Middle frontal gyrus (tissue), 1 donor: ENCODE data around the gene NT5DC3.
"Not testable (repeated sequence)": the region's sequence is repeated elsewhere in the genome, so short reads cannot be mapped to it uniquely, and the experiment has no call there.

Experiments
- DNase-seq: peaks from one replicate; pipeline ENCODE4 v3.0.0-alpha.2; 2015; ENCODE audit warnings: low spot score; ENCODE audit errors: extremely low spot score

The NT5DC3 gene

GRCh38 chr12:103855896-103856657 lies 15.0 kb upstream of the NT5DC3 start:
- no peak for DNase-seq

DNA sequence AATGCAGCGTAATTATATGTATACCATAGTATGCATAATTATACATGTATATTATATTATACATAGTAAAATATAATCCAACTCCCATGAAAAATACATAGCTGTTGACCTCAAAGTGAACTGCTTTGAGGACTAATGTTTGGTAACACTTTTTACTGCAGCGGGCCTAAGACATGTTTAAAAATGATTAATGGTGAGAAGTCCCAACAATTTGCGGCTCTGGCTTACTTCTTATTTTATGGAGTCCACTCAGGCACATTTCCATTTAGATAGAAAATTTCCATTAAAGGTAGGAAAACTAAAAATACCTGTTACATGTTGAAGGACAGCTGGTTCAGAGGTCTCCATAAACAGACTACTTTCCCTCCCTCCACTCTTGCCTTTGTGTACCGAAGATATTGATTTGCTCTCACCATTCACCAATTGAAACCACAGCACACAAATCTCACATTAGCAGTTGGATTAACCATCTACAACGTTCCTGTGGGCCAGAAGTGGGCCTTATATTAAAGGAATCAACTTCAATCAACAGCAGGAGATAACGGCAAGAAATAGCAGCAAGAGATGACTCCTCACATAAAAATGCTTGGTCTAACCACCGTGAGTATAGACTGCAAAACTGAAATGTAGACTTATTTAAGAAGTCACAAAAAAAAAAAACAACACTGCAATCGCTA lies 14.1 kb upstream of the NT5DC3 start:
- DNase-seq, result no peak

DNA sequence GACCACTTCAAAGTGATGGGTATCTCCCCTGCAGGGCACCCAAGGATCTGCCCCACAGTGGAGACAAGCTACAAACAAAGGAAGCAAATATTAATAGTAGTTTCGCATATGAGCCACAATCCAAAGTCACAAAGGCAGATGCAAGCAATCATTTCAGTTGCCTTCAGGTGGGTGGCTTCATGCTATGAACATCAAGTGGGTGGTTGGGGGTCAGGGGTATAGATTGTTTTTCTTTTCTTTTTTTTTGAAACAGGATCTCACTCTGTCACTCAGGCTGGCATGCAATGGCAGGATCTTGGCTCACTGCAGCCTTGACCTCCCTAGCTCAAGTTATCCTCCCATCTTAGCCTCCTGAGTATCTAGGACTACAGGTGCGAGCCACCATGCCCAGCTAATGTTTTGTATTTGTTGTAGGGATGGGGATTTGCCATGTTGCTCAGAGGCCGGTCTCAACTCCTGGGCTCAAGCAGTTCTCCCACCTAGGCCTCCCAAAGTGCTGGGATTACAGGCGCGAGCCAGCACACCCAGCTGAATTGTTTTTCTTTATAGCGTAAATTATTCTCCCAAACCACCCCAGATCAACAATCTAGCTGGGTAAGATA lies 13.4 kb upstream of the NT5DC3 start:
- DNase-seq, result no peak

DNA sequence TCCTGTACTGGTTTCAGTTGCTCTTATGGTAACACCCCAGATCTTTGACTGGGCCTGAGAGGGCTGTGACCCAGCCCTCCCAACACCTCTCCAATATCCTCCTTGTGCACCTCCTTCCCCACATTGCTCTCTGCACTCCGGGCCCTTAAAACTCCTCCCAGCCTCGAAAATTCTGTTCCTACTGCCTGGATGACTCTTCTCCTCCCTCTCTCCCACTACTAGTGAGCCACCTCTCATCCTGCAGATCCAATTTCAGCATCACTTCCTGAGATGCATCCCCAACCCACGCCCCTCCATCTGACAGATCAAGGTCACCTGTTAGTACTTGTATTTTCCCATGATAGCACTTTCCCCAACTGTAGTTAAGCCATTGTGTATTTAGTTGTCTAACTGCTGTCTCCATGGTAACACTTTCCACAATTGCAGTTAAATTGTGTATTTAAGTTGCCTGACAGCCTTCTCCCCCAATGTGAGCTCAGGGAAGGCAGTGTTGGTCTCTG lies 11.5 kb upstream of the NT5DC3 start:
- DNase-seq, result no peak

DNA sequence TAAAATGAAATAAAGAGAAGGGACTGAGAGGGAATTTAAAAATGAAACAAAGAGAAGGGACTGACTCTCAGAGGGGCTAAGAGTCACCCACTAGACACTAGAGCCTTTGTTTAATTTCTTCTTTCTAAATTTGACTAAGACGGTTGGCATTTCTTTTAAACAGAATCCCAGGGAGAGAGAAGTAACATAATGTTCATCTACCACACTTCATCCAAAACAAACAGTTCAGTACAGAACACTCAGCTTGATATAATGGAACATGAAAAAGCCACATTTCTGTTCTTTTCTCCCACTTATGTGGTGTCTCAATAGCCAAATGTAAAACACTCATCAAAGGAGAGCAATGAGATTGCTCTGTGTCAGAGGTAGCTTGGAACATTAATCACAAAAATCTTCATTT lies 10.1 kb upstream of the NT5DC3 start:
- DNase-seq, result no peak

DNA sequence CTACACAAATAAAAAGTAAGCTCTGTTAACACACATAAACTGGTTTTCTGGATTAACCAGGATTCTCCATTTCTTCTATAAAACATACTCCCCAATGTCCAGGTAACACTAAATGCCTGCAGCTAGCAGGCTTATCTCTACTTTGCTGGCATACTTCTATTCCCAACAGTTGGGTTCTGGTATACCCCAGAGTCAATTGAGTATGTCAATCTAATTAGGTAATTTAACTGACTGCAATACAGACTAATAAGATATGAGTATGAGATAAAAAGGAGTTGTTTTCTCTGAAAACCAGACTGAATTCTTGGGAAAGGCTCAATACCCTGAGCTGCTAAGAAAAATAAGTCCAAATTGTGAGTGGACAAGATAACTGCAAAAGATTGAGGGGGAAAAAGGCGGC lies 9.4 kb upstream of the NT5DC3 start:
- DNase-seq, result no peak

- DNase-seq, result no peak
These were observed 8.0 kb upstream of the NT5DC3 start for GRCh38 chr12:103848917-103849491.

GRCh38 chr12:103848143-103848542 lies 7.1 kb upstream of the NT5DC3 start:
- no peak for DNase-seq

- DNase-seq, result no peak
These were observed 5.4 kb upstream of the NT5DC3 start for GRCh38 chr12:103846415-103846814.

GRCh38 chr12:103844305-103844704 lies 3.3 kb upstream of the NT5DC3 start:
- no peak for DNase-seq

DNA sequence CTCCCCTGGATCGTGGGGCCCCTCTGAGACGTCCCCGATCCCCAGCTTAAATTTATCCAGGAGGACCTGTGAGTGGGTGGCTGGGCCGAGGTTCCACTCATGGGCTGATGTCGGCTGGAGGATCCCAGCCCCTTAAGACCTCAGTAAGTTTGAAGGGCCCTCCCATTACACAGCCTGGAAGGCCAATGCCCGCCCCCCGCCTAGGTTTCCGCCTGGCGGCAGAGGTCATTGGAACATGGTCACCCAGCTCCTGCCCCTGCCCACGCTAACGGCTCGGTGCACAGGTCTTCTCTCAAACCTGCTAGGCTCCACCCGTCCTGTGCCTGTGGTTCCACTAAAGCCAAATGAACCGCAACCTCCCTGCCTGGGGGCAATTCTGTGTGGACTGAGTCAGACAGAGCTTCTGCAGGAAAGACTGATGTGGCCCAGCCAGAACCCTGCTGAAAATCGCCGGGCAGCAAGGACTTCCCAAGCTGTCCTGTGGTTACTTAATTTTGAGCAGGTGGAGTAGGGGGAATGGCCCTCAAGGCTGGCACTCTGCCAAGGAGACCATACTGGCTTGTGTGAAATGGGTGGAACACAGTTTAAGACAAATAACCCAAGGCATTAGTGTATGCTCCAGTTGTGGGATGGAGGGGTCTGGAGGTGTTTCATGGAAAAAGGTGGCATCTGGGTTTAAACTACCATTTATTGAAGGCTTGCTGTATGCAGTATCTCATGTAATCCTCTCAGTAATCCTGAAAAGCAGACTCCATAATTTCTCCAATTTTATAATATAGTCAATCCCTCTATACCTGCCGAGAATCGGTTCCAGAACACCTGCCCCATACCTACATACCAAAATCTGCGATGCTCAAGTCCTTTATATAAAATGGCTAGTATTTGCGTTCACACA lies 903 bp upstream of the NT5DC3 start:
- no peak for DNase-seq

DNA sequence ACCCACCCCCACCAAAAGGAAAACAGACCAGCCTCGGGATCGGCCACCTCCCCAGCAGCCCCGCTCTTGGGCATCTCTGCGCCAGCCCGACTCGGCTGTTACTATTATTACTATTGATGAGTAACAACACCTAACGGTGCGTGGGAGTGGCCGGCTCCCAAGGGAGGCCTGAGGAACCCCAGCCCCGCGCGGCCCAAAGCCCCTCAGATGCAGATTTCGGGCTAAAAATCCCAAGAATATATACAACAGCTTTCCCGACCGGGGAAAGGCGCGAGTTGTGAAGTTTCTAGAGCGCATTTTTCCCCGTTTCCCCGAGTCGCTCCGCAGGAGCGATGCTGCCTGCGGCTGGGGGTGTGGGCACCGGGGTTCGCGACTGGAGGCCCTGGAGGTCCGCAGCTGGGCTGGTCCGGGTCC lies 565 bp downstream of the NT5DC3 start:
- DNase-seq, result no peak

- no peak for DNase-seq
These were observed 1.2 kb downstream of the NT5DC3 start for GRCh38 chr12:103839609-103840461.

DNA sequence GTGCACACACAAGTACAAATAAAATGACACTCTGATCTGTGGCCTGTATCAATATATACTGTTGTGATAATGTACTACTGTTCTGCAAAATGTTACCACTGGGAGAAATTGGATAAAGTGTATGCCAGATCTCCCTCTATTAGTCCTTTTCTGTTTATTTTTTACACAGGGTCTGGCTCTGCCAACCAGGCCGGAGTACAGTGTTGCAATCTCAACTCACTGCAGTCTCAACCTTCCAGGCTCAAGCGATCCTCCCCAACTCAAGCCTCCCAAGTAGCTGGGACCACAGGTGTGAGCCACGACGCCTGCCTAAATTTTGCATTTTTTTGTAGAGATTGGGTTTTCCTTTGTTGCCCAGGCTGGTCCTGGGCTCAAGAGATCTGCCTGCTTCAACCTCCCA lies 1.9 kb downstream of the NT5DC3 start:
- no peak for DNase-seq

DNA sequence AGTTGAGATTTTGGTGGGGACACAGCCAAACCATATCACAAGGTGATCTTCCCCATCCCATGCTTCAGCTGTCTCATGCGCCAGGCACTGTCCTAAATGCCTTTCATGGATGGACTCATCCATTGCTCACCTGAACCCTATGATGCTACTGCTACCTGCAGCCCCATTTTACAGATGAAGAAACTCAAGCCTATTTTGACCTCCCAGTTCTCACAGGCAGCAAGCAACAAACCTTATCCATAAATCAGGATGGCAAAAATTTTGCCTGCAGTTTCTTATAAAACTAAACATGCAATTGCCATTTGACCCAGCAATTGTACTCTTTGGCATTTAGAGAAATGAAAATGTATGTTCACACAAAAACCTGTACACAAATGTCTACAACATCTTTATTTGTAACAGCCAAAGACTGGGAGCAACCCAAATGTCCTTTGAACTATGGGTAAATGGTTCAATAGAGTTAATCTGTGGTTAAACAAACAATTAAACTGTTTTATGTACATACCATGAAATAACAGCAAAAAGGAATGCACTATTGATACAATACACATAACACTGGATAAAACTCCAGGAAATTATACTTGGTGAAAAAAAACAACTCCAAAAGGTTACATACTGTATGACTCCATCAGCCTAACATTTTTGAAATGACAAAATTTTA lies 2.6 kb downstream of the NT5DC3 start:
- DNase-seq, result no peak

GRCh38 chr12:103836345-103836744 lies 4.7 kb downstream of the NT5DC3 start:
- no peak for DNase-seq

DNA sequence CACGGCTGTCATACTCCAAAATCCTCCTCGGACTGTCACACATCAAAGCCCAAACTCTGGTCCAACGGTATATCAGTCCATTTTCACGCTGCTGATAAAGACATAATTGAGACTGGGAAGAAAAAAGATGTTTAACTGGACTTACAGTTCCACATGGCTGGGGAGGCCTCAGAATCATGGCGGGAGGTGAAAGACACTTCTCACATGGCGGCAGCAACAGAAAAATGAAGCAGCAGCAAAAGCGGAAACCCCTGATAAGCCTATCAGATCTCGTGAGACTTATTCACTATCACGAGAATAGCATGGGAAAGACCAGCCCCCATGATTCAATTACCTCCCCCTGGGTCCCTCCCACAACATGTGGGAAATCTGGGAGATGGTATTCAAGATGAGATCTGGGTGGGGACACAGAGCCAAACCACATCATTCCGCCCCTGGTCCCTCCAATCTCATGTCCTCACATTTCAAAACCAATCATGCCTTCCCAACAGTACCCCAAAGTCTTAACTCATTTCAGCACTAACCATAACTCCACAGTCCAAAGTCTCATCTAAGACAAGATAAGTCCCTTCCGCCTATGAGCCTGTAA lies 5.2 kb downstream of the NT5DC3 start:
- DNase-seq, result not testable (repeated sequence)

GRCh38 chr12:103834942-103835341 lies 6.1 kb downstream of the NT5DC3 start:
- no peak for DNase-seq

DNA sequence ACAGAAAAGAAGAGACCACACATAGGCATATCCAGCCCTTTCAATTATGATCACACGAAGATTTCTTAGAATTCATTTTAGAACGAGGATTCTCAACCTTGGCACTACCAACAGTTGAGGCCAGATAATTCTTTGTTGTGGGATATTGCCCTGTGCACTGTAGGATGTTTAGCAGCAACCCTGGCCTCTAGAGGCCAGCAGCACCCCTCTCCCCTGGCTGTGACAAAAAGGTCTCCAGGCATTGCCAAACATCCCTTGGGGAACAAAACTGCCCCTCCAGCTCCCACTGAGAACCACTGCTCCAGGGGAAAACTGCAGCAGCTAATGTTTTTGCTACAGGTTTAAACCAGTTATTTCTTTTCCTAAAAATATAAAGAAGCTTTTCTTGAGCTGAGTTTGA lies 7.1 kb downstream of the NT5DC3 start:
- DNase-seq, result no peak
